Smooth muscle cell (in vitro differentiated cells): Measurements from ENCODE around the gene DAZ1. TPM values are rescaled to one million over a fixed set of nuclear protein-coding genes. Genes with fewer than 3 reads are reported as not detected.
"Not testable (repeated sequence)": the region's sequence is repeated elsewhere in the genome, so short reads cannot be mapped to it uniquely, and the experiment has no call there.

Experiments
- DNase-seq: peaks from one replicate; lab custom pipeline; 2025; ENCODE audit not compliant: unreplicated experiment; lab: John Stamatoyannopoulos, UW
- H2AFZ ChIP-seq: fragments of 200-600 bp; sonication (generic); 2 replicates; pipeline ENCODE4 v1.6.0; 2016; ENCODE audit warnings: antibody characterized with exemption, low read depth, mild to moderate bottlenecking
- H3F3A ChIP-seq: fragments of 200-600 bp; sonication (generic); 2 replicates; pipeline ENCODE4 v1.6.0; 2017; ENCODE audit warnings: antibody characterized with exemption, low read depth
- H3K27ac ChIP-seq: fragments of 200-600 bp; sonication (generic); 2 replicates; pipeline ENCODE4 v1.5.1; 2016; ENCODE audit warnings: low read depth, mild to moderate bottlenecking
- H3K27me3 ChIP-seq: fragments of 200-600 bp; sonication (generic); 2 replicates; pipeline ENCODE4 v1.6.1; 2016; ENCODE audit warnings: low read depth, mild to moderate bottlenecking
- H3K36me3 ChIP-seq: fragments of 200-600 bp; sonication (generic); 2 replicates; pipeline ENCODE4 v1.5.1; 2016; ENCODE audit warnings: low read depth
- H3K4me1 ChIP-seq: fragments of 200-600 bp; sonication (generic); 2 replicates; pipeline ENCODE4 v1.5.1; 2016; ENCODE audit warnings: low read depth
- H3K4me2 ChIP-seq: fragments of 200-600 bp; sonication (generic); 2 replicates; pipeline ENCODE4 v1.6.0; 2016; ENCODE audit warnings: mild to moderate bottlenecking
- H3K4me3 ChIP-seq: fragments of 200-600 bp; sonication (generic); 2 replicates; pipeline ENCODE4 v1.5.1; 2016; ENCODE audit warnings: mild to moderate bottlenecking
- H3K79me2 ChIP-seq: fragments of 200-600 bp; sonication (generic); 2 replicates; pipeline ENCODE4 v1.6.0; 2016; ENCODE audit warnings: low read depth, mild to moderate bottlenecking
- H3K9ac ChIP-seq: fragments of 200-600 bp; sonication (generic); 2 replicates; pipeline ENCODE4 v1.6.0; 2016; ENCODE audit warnings: low read depth
- H3K9me3 ChIP-seq: fragments of 200-600 bp; sonication (generic); replicated peaks from 2 replicates; pipeline ENCODE4 v1.5.1; 2016; ENCODE audit warnings: low read depth
- H4K20me1 ChIP-seq: fragments of 200-600 bp; sonication (generic); 2 replicates; pipeline ENCODE4 v1.6.0; 2016; ENCODE audit warnings: low read depth
- WGBS: methylation state at CpG from one replicate; pipeline ENCODE4 v1.1.7; 2016; ENCODE audit warnings: low lambda C conversion rate; 5-methylcytosine and 5-hydroxymethylcytosine counted together
- polyA plus RNA-seq: library from polyadenylated mRNA; unstranded; fragments of >200 nt; fragmentation: Nextera tagmentation; extraction: Ambion mirVana; gene quantifications from 2 replicates; pipeline ENCODE4 v1.2.1, GENCODE V29; 2016
- total RNA-seq: library from RNA; depleted of rRNA; stranded (reverse); fragments of >200 nt; gene quantifications from 2 replicates; pipeline ENCODE4 v1.2.3, GENCODE V29; 2014

Gene DAZ1
- not detected in 2 replicates for total RNA-seq
- polyA plus RNA-seq = not detected in 2 replicates

GRCh38 chrY:23198908-23199307 lies at the start of gene DAZ1:
DAZ1 (minus strand) TSS chrY:23199008; CDS start chrY:23198800, 208 bp downstream.
- not testable (repeated sequence) for DNase-seq, H3K9me3 ChIP-seq, H3F3A ChIP-seq, H3K4me1 ChIP-seq, H3K79me2 ChIP-seq, H3K27me3 ChIP-seq, H3K4me3 ChIP-seq, H4K20me1 ChIP-seq, H3K27ac ChIP-seq, H3K36me3 ChIP-seq, H3K4me2 ChIP-seq, H2AFZ ChIP-seq, H3K9ac ChIP-seq
- WGBS = no CpG with 5 or more reads among the region's 23 CpGs

GRCh38 chrY:23219233-23219632 lies 20.4 kb upstream of the DAZ1 start, which contains the start of gene DAZ2:
DAZ2 (plus strand) TSS chrY:23219533; CDS start chrY:23219741, 208 bp downstream.
- not testable (repeated sequence) for H3K79me2 ChIP-seq
- WGBS = no CpG with 5 or more reads among the region's 23 CpGs

GRCh38 chrY:23210681-23211080 lies 11.9 kb upstream of the DAZ1 start:
- no CpG with 5 or more reads among the region's 4 CpGs for WGBS
- not testable (repeated sequence) for H4K20me1 ChIP-seq, H3K79me2 ChIP-seq, H3K27me3 ChIP-seq, H3K4me1 ChIP-seq, DNase-seq, H2AFZ ChIP-seq, H3K27ac ChIP-seq, H3K4me3 ChIP-seq, H3K9ac ChIP-seq, H3K9me3 ChIP-seq, H3K4me2 ChIP-seq, H3K36me3 ChIP-seq, H3F3A ChIP-seq

More at GRCh38 chrY:23219233-23219632, 20.4 kb upstream of the DAZ1 start, which contains the start of gene DAZ2:
- not testable (repeated sequence) for H3F3A ChIP-seq, H3K9ac ChIP-seq, H3K9me3 ChIP-seq, H3K27ac ChIP-seq, H3K4me3 ChIP-seq, H3K4me2 ChIP-seq, H3K4me1 ChIP-seq, H2AFZ ChIP-seq, H3K27me3 ChIP-seq, H3K36me3 ChIP-seq, H4K20me1 ChIP-seq, DNase-seq

- H3K79me2 ChIP-seq, H3K4me3 ChIP-seq, H3K36me3 ChIP-seq, DNase-seq, H4K20me1 ChIP-seq, H3K27me3 ChIP-seq, H3K4me2 ChIP-seq, H3K9me3 ChIP-seq, H2AFZ ChIP-seq, H3K27ac ChIP-seq, H3F3A ChIP-seq, H3K4me1 ChIP-seq, H3K9ac ChIP-seq: not testable (repeated sequence)
- WGBS = no CpG with 5 or more reads among the region's 4 CpGs
These were observed 11.1 kb upstream of the DAZ1 start for GRCh38 chrY:23209802-23210495.

GRCh38 chrY:23207455-23207854 lies 8.6 kb upstream of the DAZ1 start:
- WGBS = no CpG with 5 or more reads among the region's 4 CpGs
- H3K79me2 ChIP-seq, H3F3A ChIP-seq, H2AFZ ChIP-seq, H3K4me2 ChIP-seq, DNase-seq, H3K9ac ChIP-seq, H3K27ac ChIP-seq, H3K4me1 ChIP-seq, H3K27me3 ChIP-seq, H3K9me3 ChIP-seq, H3K4me3 ChIP-seq, H4K20me1 ChIP-seq, H3K36me3 ChIP-seq: not testable (repeated sequence)

Other genes starting within 250 kb of the DAZ1 start
- not detected in 2 replicates for gene BPY2, start 214.7 kb downstream of the DAZ1 start, total RNA-seq
- gene BPY2, start 214.7 kb downstream of the DAZ1 start, polyA plus RNA-seq = not detected in 2 replicates
- not detected in 2 replicates for gene DAZ2, start 20.5 kb upstream of the DAZ1 start, total RNA-seq
- not detected in 2 replicates for gene DAZ2, start 20.5 kb upstream of the DAZ1 start, polyA plus RNA-seq